Neuronal stem cell (in vitro differentiated cells): Measurements from ENCODE around the gene VEPH1.

Source experiments
- DNase-seq: peaks from one replicate; pipeline ENCODE4 v3.0.0-alpha.2; 2013; ENCODE audit warnings: low spot score
- H2AFZ ChIP-seq: one replicate; pipeline ENCODE4 v1.6.1; 2013; ENCODE audit warnings: mild to moderate bottlenecking, low read length, inconsistent platforms
- H2AK5ac ChIP-seq: 2 replicates; pipeline ENCODE4 v1.6.1; 2013; ENCODE audit warnings: low read depth, mild to moderate bottlenecking, inconsistent platforms, low read length, moderate library complexity, mixed read lengths
- H2BK120ac ChIP-seq: 2 replicates; pipeline ENCODE4 v1.6.1; 2013; ENCODE audit warnings: low read depth, mild to moderate bottlenecking, inconsistent platforms, low read length, moderate library complexity, mixed read lengths
- H2BK12ac ChIP-seq: one replicate; pipeline ENCODE4 v1.6.1; 2013; ENCODE audit warnings: low read length, inconsistent platforms
- H2BK15ac ChIP-seq: 2 replicates; pipeline ENCODE4 v1.6.1; 2013; ENCODE audit warnings: mild to moderate bottlenecking, low read length, inconsistent platforms, mixed read lengths
- H2BK5ac ChIP-seq: one replicate; pipeline ENCODE4 v1.6.1; 2013; ENCODE audit warnings: inconsistent platforms, mild to moderate bottlenecking, low read length, moderate library complexity
- H3K14ac ChIP-seq: one replicate; pipeline ENCODE4 v1.6.1; 2013; ENCODE audit warnings: low read length, inconsistent platforms
- H3K18ac ChIP-seq: 2 replicates; pipeline ENCODE4 v1.6.1; 2013; ENCODE audit warnings: low read length, inconsistent platforms
- H3K23ac ChIP-seq: 2 replicates; pipeline ENCODE4 v1.6.1; 2013; ENCODE audit warnings: low read depth, mild to moderate bottlenecking, mixed read lengths, low read length, inconsistent platforms; ENCODE audit not compliant: poor library complexity
- H3K27ac ChIP-seq: replicated peaks from 3 replicates; pipeline ENCODE4 v1.5.1; 2013; ENCODE audit warnings: low read length, inconsistent platforms
- H3K27me3 ChIP-seq, 3 experiments: 2 replicates each; pipeline ENCODE4 v1.6.1; 2013; ENCODE audit warnings: low read length in 3 of 3, mild to moderate bottlenecking in 2 of 3, inconsistent platforms in 1 of 3, low read depth in 1 of 3, mixed read lengths in 1 of 3, moderate library complexity in 1 of 3; ENCODE audit not compliant: control insufficient read depth in 3 of 3, insufficient read depth in 3 of 3
- H3K36me3 ChIP-seq, 2 donors: replicated peaks in 1 of 2; 2 replicates each; pipeline ENCODE4 v1.6.1; 2013; ENCODE audit warnings: low read length in 2 of 2; ENCODE audit not compliant: control insufficient read depth in 2 of 2, insufficient read depth in 2 of 2
- H3K4ac ChIP-seq: 2 replicates; pipeline ENCODE4 v1.6.1; 2013; ENCODE audit warnings: inconsistent platforms, mild to moderate bottlenecking, low read length, moderate library complexity
- H3K4me1 ChIP-seq, 2 donors: 1 replicate in 1 of 2; 2 replicates in 1 of 2; pipeline ENCODE4 v1.6.1; 2013; ENCODE audit warnings: low read length in 2 of 2, low read depth in 1 of 2; ENCODE audit not compliant: control insufficient read depth in 2 of 2, insufficient read depth in 1 of 2
- H3K4me2 ChIP-seq: one replicate; pipeline ENCODE4 v1.6.1; 2013; ENCODE audit warnings: mild to moderate bottlenecking, low read length, inconsistent platforms; ENCODE audit not compliant: insufficient read depth, poor library complexity, severe bottlenecking
- H3K4me3 ChIP-seq, 2 donors: 2 replicates each; pipeline ENCODE4 v1.5.1; 2013; ENCODE audit warnings: low read length in 2 of 2, mild to moderate bottlenecking in 2 of 2, inconsistent platforms in 1 of 2, moderate library complexity in 1 of 2
- H3K79me1 ChIP-seq: one replicate; pipeline ENCODE4 v1.6.1; 2013; ENCODE audit warnings: low read depth, mild to moderate bottlenecking, inconsistent platforms, low read length, moderate library complexity
- H3K9ac ChIP-seq: one replicate; pipeline ENCODE4 v1.6.1; 2013; ENCODE audit warnings: mild to moderate bottlenecking, low read depth, low read length, inconsistent platforms; ENCODE audit not compliant: poor library complexity
- H3K9me3 ChIP-seq, 2 donors: replicated peaks in 1 of 2; 2 replicates each; pipeline versions ENCODE3 to v1.6.1; 2013; ENCODE audit warnings: low read length in 2 of 2, mild to moderate bottlenecking in 2 of 2, inconsistent platforms in 1 of 2, low read depth in 1 of 2, mixed read lengths in 1 of 2, moderate library complexity in 1 of 2; ENCODE audit not compliant: control insufficient read depth in 2 of 2, insufficient read depth in 1 of 2
- H4K8ac ChIP-seq: one replicate; pipeline ENCODE4 v1.6.1; 2013; ENCODE audit warnings: low read depth, mild to moderate bottlenecking, inconsistent platforms, low read length, moderate library complexity
- H4K91ac ChIP-seq: one replicate; pipeline ENCODE4 v1.6.1; 2013; ENCODE audit warnings: low read length, low read depth, mild to moderate bottlenecking, inconsistent platforms; ENCODE audit not compliant: poor library complexity
- WGBS, 2 donors: extraction: QIAGEN DNeasy Blood & Tissue Kit; methylation state at CpG; one replicate each; pipeline ENCODE4 v1.1.7; 2013; ENCODE audit warnings: missing lambda C conversion rate in 2 of 2, mixed read lengths in 1 of 2; ENCODE audit not compliant: insufficient read length in 2 of 2, insufficient replicate concordance in 1 of 2; ENCODE audit errors: extremely low coverage in 2 of 2; 5-methylcytosine and 5-hydroxymethylcytosine counted together

The VEPH1 gene

DNA sequence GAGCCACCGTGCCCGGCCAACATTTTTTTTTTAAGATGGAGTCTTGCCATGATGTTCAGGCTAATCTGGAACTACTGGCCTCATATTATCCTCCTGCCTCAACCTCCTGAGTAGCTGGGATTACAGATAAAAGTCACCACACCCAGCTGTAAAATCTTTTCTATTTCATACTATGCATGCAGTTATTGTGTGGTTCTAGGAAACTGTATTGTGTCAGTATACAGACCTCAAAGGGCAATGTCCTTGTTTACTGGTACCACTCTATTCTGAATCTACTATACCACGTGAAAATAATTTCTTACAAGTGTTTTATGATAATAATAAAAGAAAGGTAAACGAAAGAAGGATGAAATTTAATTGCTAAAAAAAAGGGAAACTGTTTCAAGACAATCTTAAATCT lies 190.0 kb downstream of the VEPH1 start:
- WGBS, 2 donors = 100% methylated on average over 1 of the region's 4 CpGs
- Histone ChIP-seq H3K4me1 (no peaks in the 10 kb centered on the region), H2AK5ac (no peak overlapping the region), H3K4ac (no peak overlapping the region), H3K27me3 (no peaks in the 10 kb centered on the region), H2BK12ac (no peak overlapping the region), H3K36me3 (no peaks in the 10 kb centered on the region), H3K79me1 (no peaks in the 10 kb centered on the region), H3K9me3 (peaks cover 0 to 18% of the 10 kb centered on the region in 2 donors), H2BK120ac (no peak overlapping the region), H3K4me3 (no peak overlapping the region), H3K27ac (no peak overlapping the region), H2BK5ac (no peak overlapping the region), H4K91ac (no peak overlapping the region), H3K14ac (no peak overlapping the region), H3K4me2 (no peak overlapping the region), H3K23ac (no peak overlapping the region), H3K18ac (no peak overlapping the region), H3K9ac (no peak overlapping the region), H4K8ac (no peak overlapping the region), H2AFZ (no peak overlapping the region), H2BK15ac (no peak overlapping the region)
- DNase-seq = no peak

DNA sequence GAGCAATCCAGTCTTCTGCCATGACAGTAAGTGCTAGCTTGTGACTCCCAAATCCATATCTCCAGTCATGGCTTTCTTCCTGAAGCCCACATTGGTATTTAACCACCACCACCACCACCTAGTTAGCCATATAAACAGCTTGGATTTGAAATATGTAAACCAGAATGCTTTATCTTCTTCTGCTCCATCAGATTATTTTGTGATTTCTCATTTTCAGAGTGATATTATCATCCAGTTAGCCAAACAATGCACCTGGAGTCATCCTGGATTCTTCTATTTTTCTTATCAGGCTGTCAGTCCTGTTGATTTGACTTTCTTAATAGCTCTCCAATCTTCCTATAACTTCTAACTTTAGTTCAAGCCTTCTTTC lies 190.9 kb downstream of the VEPH1 start:
- H3K4me1 ChIP-seq = no peaks in the 10 kb centered on the region
- H3K36me3 ChIP-seq = no peaks in the 10 kb centered on the region
- H3K18ac ChIP-seq = no peak overlapping the region
- H3K79me1 ChIP-seq = no peaks in the 10 kb centered on the region
- no peak overlapping the region for H2BK5ac ChIP-seq
- H3K9me3 ChIP-seq = peaks cover 0 to 13% of the 10 kb centered on the region in 2 donors
- no peak overlapping the region for H2BK15ac ChIP-seq
- H3K9ac ChIP-seq = no peak overlapping the region
- H2BK12ac ChIP-seq = no peak overlapping the region
- H2AFZ ChIP-seq = no peak overlapping the region
- H4K91ac ChIP-seq = no peak overlapping the region
- H3K4me2 ChIP-seq = no peak overlapping the region
- H4K8ac ChIP-seq = no peak overlapping the region
- H3K27ac ChIP-seq = no peak overlapping the region
- H3K23ac ChIP-seq = no peak overlapping the region
- H2AK5ac ChIP-seq = no peak overlapping the region
- no peak for DNase-seq
- H3K4me3 ChIP-seq = no peak overlapping the region
- no peaks in the 10 kb centered on the region for H3K27me3 ChIP-seq
- no peak overlapping the region for H2BK120ac ChIP-seq
- H3K4ac ChIP-seq = no peak overlapping the region
- no peak overlapping the region for H3K14ac ChIP-seq

DNA sequence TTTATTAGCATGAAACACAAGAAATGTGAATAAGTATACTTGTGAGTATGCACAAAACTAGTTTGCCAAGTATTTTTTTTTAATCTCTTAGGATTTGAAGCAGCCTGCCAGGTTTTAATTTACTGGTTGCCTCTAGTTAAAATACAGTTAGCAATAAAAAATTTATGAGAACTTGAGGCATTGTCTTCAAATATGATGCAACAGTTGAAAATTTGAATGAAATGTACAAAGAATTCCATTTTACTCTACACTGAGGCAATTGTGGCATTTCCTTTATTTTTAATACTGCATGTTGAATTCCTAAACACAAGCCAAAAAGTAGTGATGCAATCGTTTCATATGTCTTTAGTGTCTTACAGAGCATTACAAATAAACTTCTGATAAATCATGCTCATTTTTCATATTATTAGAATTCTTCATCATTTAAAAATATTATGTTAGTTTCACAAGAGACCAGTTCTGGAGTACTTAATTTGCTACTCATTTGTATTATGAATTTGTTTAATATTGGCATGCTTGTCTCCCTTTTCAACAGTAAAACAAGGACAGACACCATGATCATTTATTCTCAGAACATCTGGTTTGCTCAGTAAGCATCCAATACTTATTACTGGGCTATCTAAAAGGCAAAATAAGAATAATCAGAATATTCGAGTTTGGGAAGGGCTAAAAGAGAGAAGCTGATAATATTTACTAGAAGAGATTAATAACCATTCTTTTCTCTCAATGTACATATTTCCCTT lies 191.4 kb downstream of the VEPH1 start:
- Histone ChIP-seq H2BK5ac (no peak overlapping the region), H3K23ac (no peak overlapping the region), H3K27me3 (no peaks in the 10 kb centered on the region), H3K27ac (no peak overlapping the region), H2BK12ac (no peak overlapping the region), H3K4me1 (no peaks in the 10 kb centered on the region), H3K9ac (no peak overlapping the region), H3K18ac (no peak overlapping the region), H2AK5ac (no peak overlapping the region), H2BK15ac (no peak overlapping the region), H3K14ac (no peak overlapping the region), H2BK120ac (no peak overlapping the region), H3K9me3 (peaks cover 0 to 13% of the 10 kb centered on the region in 2 donors), H3K36me3 (no peaks in the 10 kb centered on the region), H3K4me2 (no peak overlapping the region), H3K79me1 (no peaks in the 10 kb centered on the region), H2AFZ (no peak overlapping the region), H3K4me3 (no peak overlapping the region), H4K91ac (no peak overlapping the region), H3K4ac (no peak overlapping the region), H4K8ac (no peak overlapping the region)
- no CpG with 5 or more reads among the region's 2 CpGs for WGBS, 2 donors
- no peak for DNase-seq

DNA sequence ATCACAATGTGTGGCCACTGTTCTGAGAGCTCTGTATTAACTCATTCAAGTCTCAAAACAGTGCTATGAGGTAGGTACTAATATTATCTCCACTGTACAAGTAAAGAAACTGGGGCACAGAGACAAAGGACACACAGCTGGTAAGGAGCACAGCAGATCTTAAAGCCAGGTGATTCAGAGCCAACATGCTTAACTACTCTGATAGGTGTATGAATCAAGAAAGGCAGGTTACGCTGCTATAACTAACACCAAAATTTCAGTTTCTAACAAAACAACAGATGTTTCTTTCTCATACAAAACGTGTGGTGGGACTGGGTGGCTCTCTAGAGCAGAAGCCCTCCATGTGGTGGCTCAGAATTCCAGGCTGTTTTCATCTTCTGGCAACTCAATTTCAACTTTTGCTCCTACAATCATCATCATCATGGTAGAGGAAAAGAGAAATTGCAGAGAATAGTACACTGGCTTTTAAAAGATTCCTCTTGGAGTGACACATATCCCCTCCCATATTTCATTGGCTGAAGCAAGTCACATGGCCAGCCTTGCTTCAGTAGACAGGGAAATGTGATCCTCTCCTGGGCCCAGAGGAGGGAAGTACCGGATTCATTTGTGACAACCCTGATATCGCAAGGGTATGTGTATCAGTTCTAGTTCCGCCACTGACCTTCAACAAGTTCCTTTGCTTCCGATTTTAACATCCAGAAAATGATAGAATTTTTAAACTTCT lies 192.7 kb downstream of the VEPH1 start:
- Histone ChIP-seq H3K14ac (no peak overlapping the region), H4K91ac (no peak overlapping the region), H3K4me2 (no peak overlapping the region), H2AFZ (no peak overlapping the region), H3K4me1 (no peaks in the 10 kb centered on the region), H2AK5ac (no peak overlapping the region), H3K27ac (no peak overlapping the region), H3K27me3 (no peaks in the 10 kb centered on the region), H2BK120ac (no peak overlapping the region), H3K4ac (no peak overlapping the region), H3K23ac (no peak overlapping the region), H2BK15ac (no peak overlapping the region), H3K36me3 (no peaks in the 10 kb centered on the region), H2BK5ac (no peak overlapping the region), H3K18ac (no peak overlapping the region), H3K9ac (no peak overlapping the region), H3K4me3 (no peak overlapping the region), H4K8ac (no peak overlapping the region), H3K79me1 (no peaks in the 10 kb centered on the region), H2BK12ac (no peak overlapping the region), H3K9me3 (peaks cover 0 to 13% of the 10 kb centered on the region in 2 donors)
- no CpG with 5 or more reads among the region's 6 CpGs for WGBS, 2 donors
- no peak for DNase-seq
